Liver (tissue), 9 donors: ENCODE results near the gene MAPKBP1. TPM values are rescaled to one million over a fixed set of nuclear protein-coding genes. Genes with fewer than 3 reads are reported as not detected.

Experiments
- DNase-seq: peaks from one replicate; pipeline ENCODE4 v3.0.0-alpha.2; 2017; ENCODE audit warnings: low spot score
- H3K27ac ChIP-seq, 2 donors: one replicate each; pipeline ENCODE4 v1.7.0; 2013; ENCODE audit warnings: inconsistent platforms in 2 of 2, low read length in 2 of 2, control low read depth in 1 of 2, low read depth in 1 of 2, mild to moderate bottlenecking in 1 of 2
- H3K27me3 ChIP-seq, 4 donors: one replicate each; pipeline versions ENCODE4 v1.6.1 to v1.7.0; 2013; ENCODE audit warnings: low read length in 3 of 4, inconsistent platforms in 1 of 4, mild to moderate bottlenecking in 1 of 4, moderate library complexity in 1 of 4; ENCODE audit not compliant: control insufficient read depth in 4 of 4, insufficient read depth in 4 of 4
- H3K36me3 ChIP-seq, 4 donors: one replicate each; pipeline versions ENCODE4 v1.6.1 to v1.7.0; 2013; ENCODE audit warnings: low read length in 3 of 4, mild to moderate bottlenecking in 3 of 4, low read depth in 1 of 4, moderate library complexity in 1 of 4; ENCODE audit not compliant: control insufficient read depth in 4 of 4, insufficient read depth in 3 of 4
- H3K4me1 ChIP-seq, 4 donors: one replicate each; pipeline versions ENCODE4 v1.6.1 to v1.7.0; 2013; ENCODE audit warnings: low read length in 3 of 4, mild to moderate bottlenecking in 3 of 4, moderate library complexity in 1 of 4; ENCODE audit not compliant: control insufficient read depth in 4 of 4, insufficient read depth in 4 of 4
- H3K4me3 ChIP-seq, 3 donors: one replicate each; pipeline versions ENCODE4 v1.6.1 to v1.7.0; 2013; ENCODE audit warnings: low read length in 3 of 3, control low read depth in 1 of 3, low read depth in 1 of 3, mild to moderate bottlenecking in 1 of 3
- H3K9ac ChIP-seq, 2 donors: one replicate each; pipeline ENCODE4 v1.7.0; 2013; ENCODE audit warnings: low read length in 2 of 2, mild to moderate bottlenecking in 2 of 2, moderate library complexity in 2 of 2, control low read depth in 1 of 2, low read depth in 1 of 2
- H3K9me3 ChIP-seq, 4 donors: one replicate each; pipeline versions ENCODE4 v1.6.1 to v1.7.0; 2013; ENCODE audit warnings: low read length in 3 of 4; ENCODE audit not compliant: control insufficient read depth in 4 of 4
- EGR1 ChIP-seq, 2 donors: IDR thresholded peaks; 2 replicates each; pipeline ENCODE4 v1.6.1; 2016 to 2018; ENCODE audit warnings: antibody characterized with exemption in 2 of 2, low read depth in 2 of 2
- FOXA1 ChIP-seq: IDR thresholded peaks from 2 replicates; pipeline ENCODE4 v1.6.1; 2016; ENCODE audit warnings: antibody characterized with exemption
- GABPA ChIP-seq, 2 donors: IDR thresholded peaks in 1 of 2; conservative IDR thresholded peaks in 1 of 2; 2 replicates each; pipeline ENCODE4 v1.6.1; 2016; ENCODE audit warnings: antibody characterized with exemption in 2 of 2, mild to moderate bottlenecking in 1 of 2, moderate library complexity in 1 of 2
- HNF4G ChIP-seq: IDR thresholded peaks from 2 replicates; pipeline ENCODE4 v1.6.1; 2016; ENCODE audit warnings: antibody characterized with exemption
- JUND ChIP-seq, 2 donors: IDR thresholded peaks; 2 replicates each; pipeline ENCODE4 v1.6.1; 2016; ENCODE audit warnings: antibody characterized with exemption in 2 of 2
- NR2F2 ChIP-seq: IDR thresholded peaks from 2 replicates; pipeline ENCODE4 v1.6.1; 2016; ENCODE audit warnings: antibody characterized with exemption
- RAD21 ChIP-seq, 2 donors: IDR thresholded peaks; 2 replicates each; pipeline ENCODE4 v1.6.1; 2016; ENCODE audit warnings: antibody characterized with exemption in 2 of 2, mild to moderate bottlenecking in 2 of 2
- REST ChIP-seq: IDR thresholded peaks from 2 replicates; pipeline ENCODE4 v1.6.1; 2016; ENCODE audit warnings: antibody characterized with exemption, mild to moderate bottlenecking
- SP1 ChIP-seq: IDR thresholded peaks from 2 replicates; pipeline ENCODE4 v1.6.1; 2018; ENCODE audit warnings: antibody characterized with exemption, mild to moderate bottlenecking
- TAF1 ChIP-seq: conservative IDR thresholded peaks from 2 replicates; pipeline ENCODE4 v1.6.1; 2016; ENCODE audit warnings: antibody characterized with exemption, mild to moderate bottlenecking
- YY1 ChIP-seq: IDR thresholded peaks from 2 replicates; pipeline ENCODE4 v1.6.1; 2016; ENCODE audit warnings: antibody characterized with exemption, mild to moderate bottlenecking
- WGBS: extraction: QIAGEN DNeasy Blood & Tissue Kit; methylation state at CpG from one replicate; pipeline ENCODE4 v1.1.7; 2013; 5-methylcytosine and 5-hydroxymethylcytosine counted together
- polyA plus RNA-seq, 2 donors: library from polyadenylated mRNA; stranded (reverse) in 1 of 2; unstranded in 1 of 2; fragments of 200-250 nt in 1 of 2; fragments of >200 nt in 1 of 2; fragmentation: Nextera tagmentation in 1 of 2; extraction: Ambion mirVana in 1 of 2; gene quantifications; one replicate each; pipeline versions ENCODE4 v1.2.1 to v1.2.3, GENCODE V29; 2013 to 2015
- total RNA-seq, 2 donors: library from RNA; depleted of rRNA; stranded (reverse); fragments of >200 nt; gene quantifications; one replicate each; pipeline ENCODE4 v1.2.3, GENCODE V29; 2014
- TF ChIP-seq, protein P1 (sequence below): fragments of 150-350 bp; IDR thresholded peaks from 2 replicates; pipeline ENCODE4 v1.5.1; 2017; ENCODE audit warnings: improper control_type of control experiment, low read depth, low read length; ENCODE audit not compliant: missing input control
- TF ChIP-seq, protein P2 (sequence below): IDR thresholded peaks from 2 replicates; pipeline ENCODE4 v1.6.1; 2016; ENCODE audit warnings: antibody characterized with exemption
- donor health status: healthy.
- donor health status: healthy.
- donor health status: healthy.
- donor health status: healthy.
- donor health status: healthy.

MAPKBP1 gene
- total and polyA plus RNA-seq, 4 donors = 0.89 to 10.3 (median 2.7) TPM

DNA sequence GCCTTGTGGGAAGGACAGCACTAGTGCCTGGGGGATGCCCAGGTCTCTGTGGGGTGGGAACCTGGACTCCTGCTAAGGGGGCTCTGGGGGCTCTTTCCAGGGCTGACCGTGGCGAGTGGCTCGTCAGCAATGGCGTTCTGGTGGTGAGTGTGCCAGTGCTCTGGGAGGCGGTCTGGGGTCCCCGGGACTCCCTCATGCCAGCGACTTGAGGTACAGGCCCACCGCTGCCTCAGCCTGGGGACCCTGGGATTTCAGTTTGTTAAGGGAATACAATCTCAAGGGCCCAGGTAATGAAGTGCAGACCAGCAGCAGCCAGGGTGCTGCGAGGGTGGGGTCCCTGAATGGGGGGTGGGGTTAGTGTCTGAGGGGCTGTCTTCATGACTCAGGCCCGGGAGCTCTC lies 66.8 kb downstream of the MAPKBP1 start:
- peaks cover 2 to 23% (median 10%) of the 10 kb centered on the region in 4 donors for H3K36me3 ChIP-seq
- 97% methylated on average over 10 of the region's 10 CpGs for WGBS

GRCh38 chr15:41842229-41842628 lies 67.9 kb downstream of the MAPKBP1 start:
- WGBS = 91% methylated on average over 12 of the region's 12 CpGs
- Histone ChIP-seq H3K4me3 (no peak overlapping the region), H3K36me3 (peaks cover 3 to 34% (median 19%) of the 10 kb centered on the region in 4 donors), H3K9ac (no peak overlapping the region), H3K9me3 (no peaks in the 10 kb centered on the region), H3K27ac (no peak overlapping the region), H3K4me1 (no peaks in the 10 kb centered on the region), H3K27me3 (no peaks in the 10 kb centered on the region)
- TF ChIP-seq YY1 (no peak), SP1 (no peak), RAD21 (IDR thresholded peaks at IDR 0.05) (no peak), HNF4G (no peak), GABPA (IDR thresholded peaks at IDR 0.05 in 1 of 2, conservative IDR thresholded peaks at IDR 0.05 in 1 of 2) (no peak)
- TF ChIP-seq, protein P1, sequence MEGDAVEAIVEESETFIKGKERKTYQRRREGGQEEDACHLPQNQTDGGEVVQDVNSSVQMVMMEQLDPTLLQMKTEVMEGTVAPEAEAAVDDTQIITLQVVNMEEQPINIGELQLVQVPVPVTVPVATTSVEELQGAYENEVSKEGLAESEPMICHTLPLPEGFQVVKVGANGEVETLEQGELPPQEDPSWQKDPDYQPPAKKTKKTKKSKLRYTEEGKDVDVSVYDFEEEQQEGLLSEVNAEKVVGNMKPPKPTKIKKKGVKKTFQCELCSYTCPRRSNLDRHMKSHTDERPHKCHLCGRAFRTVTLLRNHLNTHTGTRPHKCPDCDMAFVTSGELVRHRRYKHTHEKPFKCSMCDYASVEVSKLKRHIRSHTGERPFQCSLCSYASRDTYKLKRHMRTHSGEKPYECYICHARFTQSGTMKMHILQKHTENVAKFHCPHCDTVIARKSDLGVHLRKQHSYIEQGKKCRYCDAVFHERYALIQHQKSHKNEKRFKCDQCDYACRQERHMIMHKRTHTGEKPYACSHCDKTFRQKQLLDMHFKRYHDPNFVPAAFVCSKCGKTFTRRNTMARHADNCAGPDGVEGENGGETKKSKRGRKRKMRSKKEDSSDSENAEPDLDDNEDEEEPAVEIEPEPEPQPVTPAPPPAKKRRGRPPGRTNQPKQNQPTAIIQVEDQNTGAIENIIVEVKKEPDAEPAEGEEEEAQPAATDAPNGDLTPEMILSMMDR = no peak
- no peak for DNase-seq

More for the DNA sequence above, 66.8 kb downstream of the MAPKBP1 start:
- no peak for DNase-seq
- H3K4me3 ChIP-seq = no peak overlapping the region
- no peaks in the 10 kb centered on the region for H3K4me1 ChIP-seq
- TF ChIP-seq NR2F2 (no peak), SP1 (no peak), REST (no peak), YY1 (no peak), FOXA1 (no peak), EGR1 (IDR thresholded peaks at IDR 0.05; ENCODE audit: low read depth in 2 of 2) (no peak), GABPA (IDR thresholded peaks at IDR 0.05 in 1 of 2, conservative IDR thresholded peaks at IDR 0.05 in 1 of 2) (no peak), JUND (IDR thresholded peaks at IDR 0.05) (no peak), HNF4G (no peak), TAF1 (no peak)
- TF ChIP-seq, protein P2, sequence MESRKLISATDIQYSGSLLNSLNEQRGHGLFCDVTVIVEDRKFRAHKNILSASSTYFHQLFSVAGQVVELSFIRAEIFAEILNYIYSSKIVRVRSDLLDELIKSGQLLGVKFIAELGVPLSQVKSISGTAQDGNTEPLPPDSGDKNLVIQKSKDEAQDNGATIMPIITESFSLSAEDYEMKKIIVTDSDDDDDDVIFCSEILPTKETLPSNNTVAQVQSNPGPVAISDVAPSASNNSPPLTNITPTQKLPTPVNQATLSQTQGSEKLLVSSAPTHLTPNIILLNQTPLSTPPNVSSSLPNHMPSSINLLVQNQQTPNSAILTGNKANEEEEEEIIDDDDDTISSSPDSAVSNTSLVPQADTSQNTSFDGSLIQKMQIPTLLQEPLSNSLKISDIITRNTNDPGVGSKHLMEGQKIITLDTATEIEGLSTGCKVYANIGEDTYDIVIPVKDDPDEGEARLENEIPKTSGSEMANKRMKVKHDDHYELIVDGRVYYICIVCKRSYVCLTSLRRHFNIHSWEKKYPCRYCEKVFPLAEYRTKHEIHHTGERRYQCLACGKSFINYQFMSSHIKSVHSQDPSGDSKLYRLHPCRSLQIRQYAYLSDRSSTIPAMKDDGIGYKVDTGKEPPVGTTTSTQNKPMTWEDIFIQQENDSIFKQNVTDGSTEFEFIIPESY = no peak
- no peak overlapping the region for H3K27ac ChIP-seq
- H3K9me3 ChIP-seq = no peaks in the 10 kb centered on the region
- H3K9ac ChIP-seq = no peak overlapping the region
- H3K27me3 ChIP-seq = no peaks in the 10 kb centered on the region
